Right lobe of liver (tissue), 6 donors: ENCODE data around the gene RIOK3. TPM values are rescaled to one million over a fixed set of nuclear protein-coding genes. Genes with fewer than 3 reads are reported as not detected.

ENCODE experiments used
- ATAC-seq, 4 donors: fragments of 200-7000 bp; cut with Tn5 transposase; one replicate each; pipeline ENCODE4 v1.9.1; 2020; ENCODE audit warnings: mild to moderate bottlenecking in 4 of 4, moderate library complexity in 4 of 4
- DNase-seq, 3 donors: peaks; one replicate each; pipeline ENCODE4 v3.0.0-alpha.2; 2020
- H3K27ac ChIP-seq, 3 donors: fragments of 200-600 bp; one replicate each; pipeline ENCODE4 v1.8.0; 2022
- H3K27me3 ChIP-seq, 2 donors: fragments of 200-600 bp; one replicate each; pipeline ENCODE4 v1.8.0; 2022
- H3K36me3 ChIP-seq, 4 donors: fragments of 200-600 bp; sonication (generic) in 1 of 4; one replicate each; pipeline versions ENCODE4 v1.5.1 to v1.8.0; 2017 to 2022; ENCODE audit warnings: control low read depth in 1 of 4
- H3K4me1 ChIP-seq, 4 donors: fragments of 200-600 bp; sonication (generic) in 1 of 4; one replicate each; pipeline versions ENCODE4 v1.5.1 to v1.8.0; 2017 to 2022; ENCODE audit warnings: control low read depth in 1 of 4
- H3K4me3 ChIP-seq, 3 donors: fragments of 200-600 bp; one replicate each; pipeline ENCODE4 v1.8.0; 2022
- H3K9me3 ChIP-seq, 4 donors: fragments of 200-600 bp; sonication (generic) in 1 of 4; one replicate each; pipeline versions ENCODE4 v1.5.1 to v1.8.0; 2017 to 2022; ENCODE audit warnings: control low read depth in 1 of 4
- CTCF ChIP-seq, 4 donors: fragments of 200-600 bp in 3 of 4; fragments of 450-650 bp in 1 of 4; IDR thresholded peaks; one replicate each; pipeline versions ENCODE4 v1.5.1 to v1.8.0; 2016 to 2022; ENCODE audit warnings: antibody characterized with exemption in 4 of 4, mild to moderate bottlenecking in 2 of 4
- POLR2A ChIP-seq: fragments of 450-650 bp; IDR thresholded peaks from one replicate; pipeline ENCODE4 v1.6.1; 2017; ENCODE audit warnings: antibody characterized with exemption, mild to moderate bottlenecking
- whole genome bisulfite sequencing: methylation state at CpG from one replicate; pipeline ENCODE4 v1.1.6; 2018; ENCODE audit warnings: low coverage, low lambda C conversion rate; ENCODE audit not compliant: insufficient coverage; ENCODE audit errors: missing lambda C conversion rate; 5-methylcytosine and 5-hydroxymethylcytosine counted together
- intact Hi-C, 2 donors: fragments of 100-400 bp; cut with DNase I; formaldehyde crosslinking; loops; one replicate each; pipeline versions ENCODE4 v1.11.2 to v1.14.1; 2022
- total RNA-seq, 6 experiments: library from RNA; depleted of rRNA in 2 of 6; stranded (reverse); fragments of >200 nt in 2 of 6; fragmentation: NEBNext Ultra II Directional in 3 of 6; extraction: Animal tissue kit (Norgen Biotek cat#: 25700) in 3 of 6; gene quantifications; one replicate each; pipeline versions ENCODE4 v1.1.0 to v1.2.4, GENCODE V29; 2016 to 2023
- donor health status: DM: no; HTN: yes; CAD: no.
- donor health status: DM: no; HTN: no; CAD: no.
- donor health status: DM: no; HTN: no; CAD: no.
- donor health status: DM: no; HTN: yes; CAD: no.
- donor health status: DM: no; HTN: yes; CAD: no.

Gene RIOK3
- total RNA-seq, 6 experiments from 2014 or later: 41.3 to 59.5 (median 50.4) TPM

- Histone ChIP-seq H3K27me3 (no peaks in the 10 kb centered on the region), H3K27ac (peak overlapping the region; percentile 6 to 54 (median 49)), H3K4me1 (peaks cover 0 to 15% (median 4%) of the 10 kb centered on the region in 4 donors), H3K4me3 (no peak overlapping the region), H3K9me3 (no peaks in the 10 kb centered on the region), H3K36me3 (no peaks in the 10 kb centered on the region)
- no peak for DNase-seq
- TF ChIP-seq POLR2A: no peak
- TF ChIP-seq CTCF (IDR thresholded peaks at IDR 0.05): no peak
- intact Hi-C loops: no loop called here
- WGBS: 17% methylated on average over 3 of the region's 3 CpGs
- ATAC-seq: peak; percentile 70 to 85 (median 73)
These were observed 10.1 kb upstream of the RIOK3 start for GRCh38 chr18:23442958-23443357.

- intact Hi-C loops: no loop called here
- Histone ChIP-seq H3K9me3 (no peaks in the 10 kb centered on the region), H3K4me3 (no peak overlapping the region), H3K27ac (no peak overlapping the region), H3K27me3 (no peaks in the 10 kb centered on the region), H3K36me3 (no peaks in the 10 kb centered on the region), H3K4me1 (peaks cover 0 to 6% (median 0%) of the 10 kb centered on the region in 4 donors)
- WGBS: 79% methylated on average over 1 of the region's 1 CpG
- no peak for DNase-seq
- no peak for ATAC-seq
- no peak for TF ChIP-seq POLR2A
- TF ChIP-seq CTCF (IDR thresholded peaks at IDR 0.05): no peak
These were observed 4.8 kb upstream of the RIOK3 start for GRCh38 chr18:23448291-23448690.

- TF ChIP-seq CTCF (IDR thresholded peaks at IDR 0.05): no peak
- TF ChIP-seq POLR2A: no peak
- intact Hi-C loops: no loop called here
These were observed 3.1 kb upstream of the RIOK3 start for GRCh38 chr18:23450022-23450421.

GRCh38 chr18:23451011-23451410 is 2.1 kb upstream of the RIOK3 start:
- H3K4me3 ChIP-seq: no peak overlapping the region
- WGBS: 91% methylated on average over 4 of the region's 18 CpGs
- ATAC-seq (no peak), DNase-seq (no peak)
- H3K9me3 ChIP-seq: no peaks in the 10 kb centered on the region
- no peaks in the 10 kb centered on the region for H3K36me3 ChIP-seq
- no peaks in the 10 kb centered on the region for H3K27me3 ChIP-seq
- TF ChIP-seq CTCF (IDR thresholded peaks at IDR 0.05) (no peak), POLR2A (no peak)
- intact Hi-C loops: no loop called here
- peaks cover 0 to 14% (median 0%) of the 10 kb centered on the region in 4 donors for H3K4me1 ChIP-seq
- no peak overlapping the region for H3K27ac ChIP-seq

More at GRCh38 chr18:23450022-23450421, 3.1 kb upstream of the RIOK3 start:
- DNase-seq: no peak
- H3K4me1 ChIP-seq: peaks cover 0 to 14% (median 0%) of the 10 kb centered on the region in 4 donors
- H3K9me3 ChIP-seq: no peaks in the 10 kb centered on the region
- no peak for ATAC-seq
- H3K27ac ChIP-seq: no peak overlapping the region
- H3K4me3 ChIP-seq: no peak overlapping the region
- no peaks in the 10 kb centered on the region for H3K36me3 ChIP-seq
- WGBS: 57% methylated on average over 4 of the region's 4 CpGs
- no peaks in the 10 kb centered on the region for H3K27me3 ChIP-seq

GRCh38 chr18:23451491-23451890 is 1.6 kb upstream of the RIOK3 start:
- no peaks in the 10 kb centered on the region for H3K27me3 ChIP-seq
- TF ChIP-seq CTCF (IDR thresholded peaks at IDR 0.05) (no peak), POLR2A (no peak)
- H3K27ac ChIP-seq: no peak overlapping the region
- no peak overlapping the region for H3K4me3 ChIP-seq
- no peaks in the 10 kb centered on the region for H3K36me3 ChIP-seq
- intact Hi-C loops: no loop called here
- no peaks in the 10 kb centered on the region for H3K9me3 ChIP-seq
- no peak for ATAC-seq
- 92% methylated on average over 4 of the region's 6 CpGs for WGBS
- DNase-seq: no peak
- peaks cover 0 to 15% (median 0%) of the 10 kb centered on the region in 4 donors for H3K4me1 ChIP-seq
